Astrocyte of the hippocampus (primary cell): ENCODE results near the gene BRAT1.

Experiments used
- DNase-seq: peaks from one replicate; pipeline ENCODE4 v3.0.0; 2011; ENCODE audit warnings: low read depth, low spot score

Gene BRAT1

DNA sequence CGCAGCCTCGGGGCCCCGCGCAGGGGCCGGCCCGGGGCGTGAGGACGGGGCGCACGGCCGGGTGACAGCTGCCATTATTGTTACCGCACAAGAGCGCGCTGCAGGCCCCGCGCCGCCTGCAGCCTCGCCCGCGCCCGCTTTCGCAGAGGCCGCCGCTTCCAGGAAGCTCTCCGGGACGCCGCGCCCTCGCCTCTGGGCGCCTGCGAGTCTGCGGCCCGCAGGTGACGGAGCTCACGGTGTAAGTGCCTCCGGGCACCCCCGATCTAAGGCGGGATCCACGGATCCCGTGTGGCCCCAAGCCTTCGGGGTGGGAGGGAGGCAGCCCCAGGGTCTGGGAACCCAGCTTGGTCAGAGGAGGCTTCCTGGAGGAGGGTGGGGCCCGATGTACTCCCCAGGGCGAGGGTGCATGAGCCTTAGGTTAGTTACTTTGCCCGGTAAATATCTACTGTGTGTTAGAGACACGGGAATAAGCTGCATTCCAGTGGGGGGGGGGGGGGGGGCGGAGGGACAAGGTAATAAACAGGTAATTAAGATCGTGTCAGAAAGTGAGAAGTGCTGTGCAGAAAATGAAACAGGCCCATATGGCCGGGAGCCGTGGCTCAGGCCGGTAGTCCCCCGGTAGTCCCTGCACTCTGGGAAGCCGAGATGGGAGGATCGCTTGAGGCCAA is 4.1 kb upstream of the BRAT1 start:
- DNase-seq: no peak

DNA sequence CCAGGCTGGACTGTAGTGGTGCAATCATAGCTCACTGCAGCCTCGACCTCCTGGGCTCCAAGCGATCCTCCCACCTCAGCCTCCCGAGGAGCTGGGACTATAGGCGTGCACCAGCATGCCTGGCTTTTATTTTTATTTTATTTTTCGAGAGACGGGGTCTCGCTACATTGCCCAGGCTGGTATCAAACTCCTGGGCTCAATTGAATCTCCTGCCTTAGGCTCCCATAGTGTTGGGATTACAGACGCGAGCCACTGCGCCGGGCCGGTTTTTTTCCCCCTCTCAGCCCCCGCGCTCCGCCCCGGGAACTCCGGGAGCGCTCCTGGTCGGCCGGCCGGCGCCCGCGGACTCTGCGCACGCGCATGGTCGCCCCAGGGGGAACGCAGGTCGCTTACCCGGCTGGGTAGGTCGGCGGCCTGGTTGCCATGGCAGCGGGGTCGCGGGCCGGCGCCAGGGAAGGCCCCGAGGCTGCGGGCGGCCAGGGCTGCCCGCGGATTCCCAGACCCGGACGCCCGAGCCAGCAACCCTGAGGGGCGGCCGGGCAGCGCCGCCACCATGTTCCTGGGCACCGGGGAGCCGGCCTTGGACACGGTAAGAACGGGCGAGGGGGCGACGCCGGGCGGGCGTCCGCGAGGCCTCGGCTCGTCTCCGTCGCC is 3.4 kb upstream of the BRAT1 start, which contains the start of gene IQCE:
Gene IQCE, plus strand, starts transcription at position 351 of the 654 bp plus-strand sequence. Its CDS starts 203 bp downstream, at position 554.
- DNase-seq: peak; percentile 96

DNA sequence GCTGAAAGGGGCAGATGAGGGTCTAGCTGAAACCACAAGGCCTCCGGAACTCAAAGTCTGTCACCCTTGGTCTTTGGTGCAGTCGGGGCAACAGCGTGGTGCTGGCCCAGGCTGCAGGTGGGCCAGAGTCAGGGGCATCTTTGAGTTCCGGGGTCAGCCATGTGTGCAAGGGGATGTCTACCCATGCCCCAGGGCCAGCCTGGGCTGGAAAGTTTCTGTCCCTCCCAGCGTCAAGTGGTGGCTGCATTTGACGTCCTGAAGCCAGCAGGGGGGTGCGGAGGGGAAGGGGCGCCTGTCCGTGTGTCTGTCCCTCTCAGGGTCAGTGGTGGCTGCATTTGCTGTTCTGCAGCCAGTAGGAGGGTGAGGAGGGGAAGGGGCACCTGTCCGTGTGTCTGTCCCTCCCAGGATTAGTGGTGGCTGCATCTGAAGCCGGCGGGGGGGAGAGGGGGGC is 638 bp downstream of the BRAT1 start:
- DNase-seq: no peak

DNA sequence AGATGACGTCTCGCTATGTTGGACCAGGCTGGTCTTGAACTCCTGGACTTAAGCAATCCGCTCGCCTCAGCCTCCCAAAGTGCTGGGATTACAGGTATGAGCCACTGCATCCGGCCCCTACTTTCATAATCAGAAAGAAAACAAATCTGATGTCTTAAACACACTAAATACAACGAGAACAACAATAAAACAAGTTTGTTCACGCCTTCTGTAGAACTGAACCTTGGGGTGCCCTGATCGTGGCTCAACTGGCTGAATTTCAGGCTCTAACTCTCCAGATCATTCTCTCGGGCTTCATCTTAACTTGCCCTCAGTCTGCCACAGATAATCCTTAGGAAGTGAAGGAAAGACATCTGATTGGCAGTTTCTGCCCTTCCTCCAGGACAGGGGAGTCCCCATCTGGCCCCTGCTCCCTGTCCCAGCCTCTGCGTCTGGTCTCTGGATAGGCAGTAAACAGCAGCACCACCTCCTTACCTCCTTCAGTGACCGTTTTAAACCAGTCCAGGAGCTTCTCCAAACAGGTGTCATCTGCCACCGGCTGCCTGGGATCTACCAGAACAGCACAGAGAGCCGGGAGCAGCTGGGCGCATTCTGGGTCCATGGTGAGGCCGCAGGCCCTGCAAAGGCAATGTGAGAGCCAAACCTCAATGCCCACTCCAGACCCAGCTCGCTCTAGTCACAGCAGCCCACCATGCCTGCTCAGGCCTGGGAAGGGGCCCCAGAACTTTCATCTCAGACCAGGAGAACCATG is 1.3 kb downstream of the BRAT1 start:
- DNase-seq: no peak

DNA sequence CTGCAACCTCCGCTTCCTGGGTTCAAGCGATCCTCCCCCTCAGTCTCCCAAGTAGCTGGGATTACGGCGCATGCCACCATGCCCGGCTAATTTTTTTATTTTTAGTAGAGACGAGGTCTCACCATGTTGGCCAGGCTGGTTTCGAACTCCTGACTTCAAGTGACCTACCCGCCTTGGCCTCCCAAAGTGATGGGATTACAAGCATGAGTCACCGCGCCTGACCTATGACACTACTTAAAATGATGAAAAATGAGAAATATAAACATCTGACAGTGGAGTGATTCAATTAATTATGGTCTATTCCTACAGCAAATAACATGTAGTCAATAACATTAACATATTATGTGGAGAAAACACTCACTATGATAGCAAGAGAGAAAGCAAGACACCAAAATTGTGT is 2.2 kb downstream of the BRAT1 start:
- no peak for DNase-seq

DNA sequence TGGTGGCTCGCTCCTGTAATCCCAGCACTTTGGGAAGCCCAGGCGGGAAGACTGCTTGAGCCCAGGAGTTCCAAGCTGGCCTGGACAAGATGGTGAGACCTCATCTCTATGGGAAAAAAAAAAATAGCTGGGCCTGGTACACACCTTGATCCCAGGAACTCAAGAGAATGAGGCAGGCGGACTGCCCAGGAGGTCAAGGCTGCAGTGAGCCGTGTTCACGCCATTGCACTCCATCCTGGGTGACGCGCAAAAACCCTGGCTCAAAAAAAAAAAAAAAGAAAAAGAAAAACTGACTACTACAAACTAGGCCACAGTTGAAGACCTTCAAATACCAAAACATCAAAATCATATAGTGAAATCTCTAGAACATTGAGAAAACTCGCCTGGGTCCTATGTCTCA is 3.9 kb downstream of the BRAT1 start:
- DNase-seq: no peak

DNA sequence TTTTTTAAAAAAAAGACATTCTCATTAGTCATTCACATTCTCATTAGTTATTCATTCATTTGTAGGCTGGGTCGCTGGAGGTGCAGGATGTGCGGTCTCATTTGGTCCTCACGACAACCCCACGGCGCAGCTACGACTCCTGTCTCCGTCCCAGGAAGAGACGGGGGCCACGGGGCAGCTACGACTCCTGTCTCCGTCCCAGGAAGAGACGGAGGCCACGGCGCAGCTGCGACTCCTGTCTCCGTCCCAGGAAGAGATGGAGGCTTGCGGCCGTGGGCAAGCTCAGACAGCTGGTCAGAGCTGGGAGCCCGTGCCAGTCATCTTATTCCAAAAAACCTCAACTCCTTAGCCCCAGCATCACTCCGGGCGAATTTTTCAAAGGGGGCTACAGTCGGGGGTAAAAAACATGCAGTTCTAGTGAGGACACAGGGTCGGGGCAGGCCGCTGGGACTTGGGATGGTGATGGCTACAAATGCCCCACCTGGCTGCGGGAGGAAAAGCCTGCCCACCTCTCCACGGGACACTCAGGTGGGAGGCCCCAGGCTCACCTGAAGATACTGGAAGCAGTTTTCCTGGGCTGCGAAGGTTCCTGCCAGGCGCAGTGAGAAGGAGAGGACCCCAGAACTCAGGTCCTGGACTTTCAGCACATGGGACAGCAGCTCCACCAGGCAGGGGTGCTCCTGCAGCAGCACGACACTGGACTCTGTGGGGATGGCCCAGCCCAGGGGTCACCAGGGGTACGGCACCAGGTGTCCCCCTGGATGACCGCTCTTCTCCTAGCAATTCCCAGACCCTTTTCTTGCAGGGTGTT is 8.3 kb downstream of the BRAT1 start:
- no peak for DNase-seq

DNA sequence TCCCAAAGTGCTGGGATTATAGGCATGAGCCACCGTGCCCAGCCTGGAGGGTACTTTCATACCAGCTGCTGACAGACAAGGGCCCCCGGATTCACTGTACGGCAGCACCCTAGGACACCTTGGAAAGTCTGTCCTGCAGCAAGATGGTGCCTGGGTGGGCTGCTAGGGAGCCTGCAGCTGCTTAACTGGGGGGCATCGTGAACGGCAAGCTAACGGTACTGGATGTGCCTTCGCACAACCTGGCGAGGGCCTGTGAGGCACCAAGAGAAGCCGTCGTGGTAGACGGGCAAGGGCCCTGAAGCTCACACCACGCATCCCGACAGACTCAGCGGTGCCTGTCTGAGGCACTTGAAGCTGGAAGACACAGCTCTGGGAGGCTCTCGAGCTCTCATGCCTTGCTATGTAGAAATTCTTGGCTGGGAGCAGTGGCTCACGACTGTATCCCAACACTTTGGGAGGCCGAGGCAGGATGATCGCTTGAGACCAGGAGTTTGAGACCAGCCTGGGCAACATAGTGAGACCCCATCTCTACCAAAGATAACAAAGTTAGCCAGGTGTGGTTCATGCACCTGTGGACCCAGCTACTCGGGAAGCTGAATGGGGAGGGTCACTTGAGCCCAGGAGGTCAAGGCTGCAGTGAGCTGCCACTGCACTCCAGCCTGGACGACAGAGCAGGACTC is 9.4 kb downstream of the BRAT1 start:
- no peak for DNase-seq

DNA sequence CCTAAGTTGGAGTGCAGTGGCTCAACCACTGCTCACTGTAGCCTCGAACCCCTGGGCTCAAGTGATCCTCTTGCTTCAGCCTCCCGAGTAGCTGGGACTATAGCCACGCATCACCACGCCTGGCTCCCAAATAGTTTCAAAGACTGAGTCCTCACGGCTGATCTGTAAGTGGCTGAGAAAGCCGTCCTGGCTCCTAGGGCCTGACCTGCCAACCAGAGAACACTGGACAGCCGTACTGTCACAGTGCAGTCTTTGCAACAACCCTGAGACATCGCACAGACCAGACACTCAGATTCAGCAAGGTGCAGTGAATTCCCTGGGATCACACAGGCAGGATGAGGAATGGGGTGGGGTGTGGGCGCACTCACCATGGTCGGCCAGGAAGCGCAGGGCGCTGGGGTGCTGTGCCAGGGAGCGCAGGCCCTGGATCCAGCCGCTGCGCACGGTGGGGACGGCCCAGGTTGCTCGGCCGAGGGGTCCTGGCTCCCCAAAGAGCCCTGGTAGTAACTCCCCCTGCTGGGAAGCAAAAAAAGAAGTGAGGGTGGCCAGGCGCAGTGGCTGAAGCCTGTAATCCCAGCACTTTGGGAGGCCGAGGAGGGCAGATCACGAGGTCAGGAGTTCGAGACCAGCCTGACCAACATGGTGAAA is 10.7 kb downstream of the BRAT1 start:
- DNase-seq: no peak

DNA sequence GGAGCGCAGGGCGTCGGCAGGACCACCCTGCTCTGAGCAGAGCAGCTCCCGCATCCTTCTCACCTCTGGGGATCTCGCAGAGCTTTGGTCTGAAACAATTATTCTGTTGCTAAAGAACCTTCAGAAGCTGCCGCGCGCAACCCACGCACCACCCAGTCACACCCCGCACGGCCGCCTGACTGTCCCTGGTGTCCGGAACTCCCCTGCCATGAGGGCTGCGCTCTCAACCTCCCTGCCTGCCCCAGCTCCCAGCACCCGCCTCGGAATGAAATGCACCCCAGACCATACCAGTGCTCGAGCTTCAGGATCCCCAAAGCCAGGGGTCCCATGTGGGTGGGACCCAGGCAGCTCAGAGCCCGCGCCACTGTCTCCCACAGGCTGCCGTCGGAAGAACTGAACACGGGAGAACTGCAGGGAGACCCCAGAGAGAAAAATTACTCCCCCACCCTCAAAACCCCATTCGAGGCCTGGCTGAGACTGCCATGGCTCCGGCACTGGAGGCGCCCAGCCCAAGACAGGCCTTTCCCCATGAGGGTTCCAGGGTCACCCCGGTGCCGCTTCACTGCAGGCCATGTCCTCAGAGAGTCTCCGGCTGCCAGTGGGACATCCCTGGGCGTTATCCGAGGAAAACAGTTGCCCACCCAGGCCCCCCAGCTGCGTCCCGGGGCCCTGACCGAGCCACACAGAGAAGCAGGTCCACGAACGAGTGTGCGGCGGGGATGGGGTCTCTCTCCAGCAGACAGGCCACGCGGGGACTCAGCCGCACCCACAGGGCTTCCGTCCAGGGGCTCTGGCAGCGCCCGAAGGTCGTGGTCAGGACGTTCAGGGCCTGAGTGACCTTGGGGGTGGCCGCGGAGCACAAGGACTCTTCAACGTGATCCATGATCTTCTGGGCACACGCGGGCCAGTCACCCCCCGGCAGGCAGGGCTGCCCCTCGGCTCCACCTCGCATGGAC is 12.1 kb downstream of the BRAT1 start:
- DNase-seq: no peak

DNA sequence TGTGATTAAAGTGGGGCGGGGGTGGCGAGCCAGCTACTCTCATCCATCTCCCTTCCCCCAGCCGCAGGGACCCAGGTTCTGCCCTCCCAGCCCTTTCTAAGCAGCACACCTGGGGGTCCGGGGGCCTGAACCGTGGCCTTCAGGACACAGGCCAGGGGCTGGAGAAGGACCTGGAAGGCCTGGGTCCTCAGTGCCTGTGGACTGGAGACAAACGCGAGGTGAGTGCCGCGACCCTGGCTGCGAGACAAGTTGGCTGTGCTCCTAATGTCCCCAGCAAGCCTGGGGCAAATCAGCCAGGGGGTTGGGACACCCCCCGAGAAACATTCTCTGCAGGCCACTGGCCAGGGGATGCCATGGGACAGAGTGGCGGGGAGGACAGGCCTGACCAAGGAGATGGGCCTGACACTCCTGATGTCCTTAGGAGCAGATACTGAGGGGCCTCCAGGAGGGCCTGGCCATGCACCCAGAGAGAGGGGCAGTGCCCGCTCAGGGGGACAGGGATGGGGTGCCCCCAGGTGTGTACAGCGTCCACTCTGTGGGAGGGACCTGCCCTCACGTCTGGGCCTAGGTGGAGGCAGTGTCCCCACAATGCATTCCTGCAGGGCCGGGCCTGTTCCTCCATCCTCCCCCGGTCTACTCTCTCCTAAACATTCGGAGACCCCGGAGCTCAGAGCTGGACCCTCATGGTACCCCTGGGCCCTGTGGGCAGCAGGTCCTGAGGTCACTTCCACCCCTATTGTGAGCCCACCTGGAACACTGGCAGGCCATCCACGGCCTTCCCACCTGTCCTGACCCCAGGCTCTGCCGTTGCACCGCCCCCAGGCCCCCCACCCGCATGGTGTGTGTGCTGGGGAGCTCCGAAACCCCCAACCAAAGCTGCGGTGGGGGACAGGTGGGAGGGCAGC is 13.1 kb downstream of the BRAT1 start:
- no peak for DNase-seq

DNA sequence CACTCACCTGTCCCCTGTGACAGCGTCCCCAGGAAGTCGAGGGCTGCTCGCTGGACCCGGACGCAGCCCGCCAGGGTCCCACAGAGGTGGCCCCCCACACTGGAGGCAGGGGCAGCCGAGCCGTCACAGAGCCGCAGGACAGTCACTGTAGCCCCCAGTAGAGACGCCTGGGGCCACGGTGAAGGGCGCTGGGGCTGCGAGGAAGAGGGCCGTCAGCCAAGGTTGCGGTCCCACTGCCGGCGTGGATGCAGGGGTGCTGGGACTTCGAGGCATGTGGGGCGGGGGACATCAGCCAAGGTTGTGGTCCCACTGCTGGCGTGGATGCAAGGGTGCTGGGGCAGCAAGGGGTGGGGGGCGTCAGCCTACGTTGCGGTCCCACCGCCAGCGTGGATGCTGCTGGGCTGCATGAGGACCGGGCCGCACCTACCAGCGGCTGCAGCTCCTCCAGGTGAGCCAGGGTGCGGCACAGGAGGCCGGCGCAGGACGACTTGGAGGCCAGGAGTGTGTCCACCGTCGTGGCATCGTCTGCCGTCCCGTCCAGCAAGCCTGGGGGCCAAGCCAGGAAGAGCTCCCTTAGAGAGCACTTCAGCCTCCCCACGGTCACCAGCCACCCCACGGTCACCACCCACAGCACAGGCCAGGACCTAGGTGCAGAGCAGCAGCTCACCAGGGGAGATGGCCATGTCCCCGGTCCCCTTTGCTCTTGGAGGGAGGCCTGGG is 13.9 kb downstream of the BRAT1 start:
- DNase-seq: no peak

DNA sequence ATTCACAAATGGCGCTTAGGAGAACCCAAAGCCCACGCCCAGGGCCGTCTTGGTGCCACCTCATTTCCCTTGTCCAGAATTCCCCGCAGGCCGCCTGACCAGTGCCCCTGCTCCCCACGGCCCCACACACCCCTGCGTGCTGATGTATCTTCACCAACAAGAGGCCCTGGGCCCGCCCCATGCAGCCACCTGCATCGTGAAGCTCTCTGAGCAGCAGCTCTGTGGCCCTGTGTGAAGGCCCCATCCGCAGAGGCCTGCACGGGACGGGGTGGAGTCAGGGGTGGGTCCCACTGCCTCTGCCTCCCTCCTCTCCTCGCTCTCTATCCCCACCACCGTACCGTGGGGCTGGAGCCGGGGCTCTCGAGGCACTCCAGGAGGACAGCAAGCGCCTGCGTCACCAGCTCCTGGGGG is 14.7 kb downstream of the BRAT1 start:
- no peak for DNase-seq

DNA sequence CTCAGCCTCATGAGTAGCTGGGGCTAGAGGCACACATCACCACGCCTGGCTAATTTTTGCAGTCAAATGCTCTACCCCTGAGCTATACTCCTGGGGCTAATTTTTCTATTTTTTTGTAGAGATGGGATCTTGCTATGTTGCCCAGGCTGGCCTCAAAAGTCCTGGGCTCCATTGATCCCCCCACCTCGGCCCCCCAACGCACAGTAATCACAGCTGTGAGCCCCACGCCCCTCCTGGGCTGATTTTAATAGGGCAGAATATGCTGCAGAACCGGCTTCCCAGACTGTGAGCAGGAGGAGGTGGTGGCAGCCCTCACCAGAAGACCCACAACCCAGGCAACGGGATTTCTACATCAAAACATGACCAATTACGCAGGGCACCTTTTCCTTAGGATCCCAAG is 15.2 kb downstream of the BRAT1 start:
- DNase-seq: no peak

DNA sequence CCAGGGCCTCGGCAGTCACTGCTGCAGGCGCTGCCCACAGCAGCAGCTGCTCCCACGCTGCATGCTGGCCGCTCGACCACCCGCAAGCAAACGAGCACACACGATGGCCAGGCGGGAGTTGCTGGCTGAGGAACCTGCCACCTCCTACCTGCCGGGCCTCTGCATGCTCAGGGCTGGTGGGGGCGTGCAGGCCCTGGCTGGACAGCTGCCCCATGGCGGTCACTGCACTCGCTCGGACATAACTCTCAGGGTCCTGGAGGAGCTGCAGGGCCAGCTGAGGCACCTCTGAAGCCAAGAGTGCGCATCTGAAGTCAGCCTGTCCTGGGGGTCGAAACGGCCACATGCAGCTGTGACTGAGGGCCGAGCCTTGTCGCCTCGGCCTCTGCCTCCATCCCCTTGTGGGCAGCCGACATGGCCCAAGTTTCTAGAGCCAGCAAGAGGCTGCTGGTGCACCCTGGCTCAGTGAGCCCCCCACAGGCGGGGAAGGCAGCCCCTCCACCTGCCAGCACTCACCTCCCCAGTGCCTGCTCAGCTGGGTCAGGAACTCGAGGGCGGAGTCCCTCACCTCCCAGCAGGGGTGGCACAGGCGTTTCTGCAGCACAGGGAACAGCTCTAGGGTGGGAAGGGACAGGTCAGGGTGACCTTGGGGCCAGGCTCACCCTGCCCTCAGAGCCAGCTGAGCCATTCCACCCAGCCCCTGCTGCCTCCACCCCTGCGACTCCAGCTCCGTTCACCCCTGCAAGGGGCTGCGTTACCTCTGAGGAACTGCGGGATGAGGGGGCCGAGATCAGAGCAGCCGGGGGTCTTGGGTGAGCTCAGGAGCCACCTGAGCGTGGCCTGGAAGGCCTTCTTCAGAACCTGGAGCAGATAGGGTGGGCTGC is 16.1 kb downstream of the BRAT1 start:
- no peak for DNase-seq

DNA sequence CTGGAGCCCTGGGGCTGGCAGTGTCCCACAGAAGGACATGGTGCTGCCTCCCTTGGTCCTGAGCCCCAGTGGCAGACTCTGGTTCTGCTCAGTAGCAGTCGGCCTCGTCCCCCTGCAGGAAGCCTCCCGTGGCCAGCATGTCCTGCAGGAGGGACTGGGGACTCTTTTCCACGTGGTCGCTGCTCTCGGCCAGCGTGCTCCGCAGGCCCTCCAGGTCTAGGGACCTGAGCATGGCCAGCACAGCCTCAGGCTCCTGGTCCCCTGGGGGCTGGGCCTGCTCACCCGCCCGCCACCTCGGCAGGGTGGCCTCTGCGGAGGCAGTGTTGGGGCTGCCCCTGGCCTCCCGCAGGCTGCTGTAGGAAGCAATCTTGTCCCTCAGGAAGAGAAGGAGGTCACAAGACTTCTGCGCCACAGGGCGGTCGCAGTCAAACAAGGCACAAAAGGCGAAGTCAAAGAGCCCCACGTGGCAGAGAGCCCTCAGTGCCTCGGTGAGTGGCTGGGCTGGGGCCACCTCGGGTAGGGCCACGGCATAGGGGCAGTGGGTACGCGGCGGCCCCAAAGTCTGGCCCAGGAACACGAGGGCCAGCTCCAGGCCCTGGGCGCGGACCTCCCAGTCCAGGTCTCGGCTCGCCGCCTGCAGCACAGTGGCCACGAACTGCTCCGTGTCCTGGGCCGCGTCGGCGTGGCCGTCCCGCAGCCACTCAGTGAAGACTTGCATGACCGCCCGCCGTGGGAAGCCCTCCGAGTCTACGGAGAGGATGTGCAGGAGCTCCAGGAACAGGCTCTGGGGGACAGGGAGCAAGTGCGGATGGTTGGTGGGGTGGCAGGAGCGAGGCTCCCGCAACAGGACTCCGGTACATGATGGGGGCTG is 17.1 kb downstream of the BRAT1 start:
- DNase-seq: no peak
